GM19463 (cell line): Measurements from ENCODE around the gene STAT5B.
"Not testable (repeated sequence)": the region's sequence is repeated elsewhere in the genome, so short reads cannot be mapped to it uniquely, and the experiment has no call there.

Source experiments
- ATAC-seq: cut with Tn5 transposase; IDR thresholded peaks from one replicate; pipeline ENCODE4 v1.9.1; 2021; ENCODE audit warnings: mild to moderate bottlenecking, moderate library complexity; ENCODE audit not compliant: unreplicated experiment

Gene STAT5B

DNA sequence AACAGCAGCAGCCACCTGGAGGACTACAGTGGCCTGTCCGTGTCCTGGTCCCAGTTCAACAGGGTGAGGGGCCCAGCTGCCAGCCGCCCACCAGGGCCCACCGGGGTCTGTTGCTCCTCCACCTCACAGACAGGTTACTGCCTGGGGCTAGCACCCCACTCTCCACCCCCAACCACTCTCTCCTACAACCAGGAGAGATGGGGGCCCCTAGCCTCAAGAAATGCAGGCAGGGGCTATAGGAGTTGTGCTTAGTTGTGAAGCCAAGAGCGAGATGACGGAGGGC, 30.1 kb upstream of the STAT5B start:
- no peak for ATAC-seq

DNA sequence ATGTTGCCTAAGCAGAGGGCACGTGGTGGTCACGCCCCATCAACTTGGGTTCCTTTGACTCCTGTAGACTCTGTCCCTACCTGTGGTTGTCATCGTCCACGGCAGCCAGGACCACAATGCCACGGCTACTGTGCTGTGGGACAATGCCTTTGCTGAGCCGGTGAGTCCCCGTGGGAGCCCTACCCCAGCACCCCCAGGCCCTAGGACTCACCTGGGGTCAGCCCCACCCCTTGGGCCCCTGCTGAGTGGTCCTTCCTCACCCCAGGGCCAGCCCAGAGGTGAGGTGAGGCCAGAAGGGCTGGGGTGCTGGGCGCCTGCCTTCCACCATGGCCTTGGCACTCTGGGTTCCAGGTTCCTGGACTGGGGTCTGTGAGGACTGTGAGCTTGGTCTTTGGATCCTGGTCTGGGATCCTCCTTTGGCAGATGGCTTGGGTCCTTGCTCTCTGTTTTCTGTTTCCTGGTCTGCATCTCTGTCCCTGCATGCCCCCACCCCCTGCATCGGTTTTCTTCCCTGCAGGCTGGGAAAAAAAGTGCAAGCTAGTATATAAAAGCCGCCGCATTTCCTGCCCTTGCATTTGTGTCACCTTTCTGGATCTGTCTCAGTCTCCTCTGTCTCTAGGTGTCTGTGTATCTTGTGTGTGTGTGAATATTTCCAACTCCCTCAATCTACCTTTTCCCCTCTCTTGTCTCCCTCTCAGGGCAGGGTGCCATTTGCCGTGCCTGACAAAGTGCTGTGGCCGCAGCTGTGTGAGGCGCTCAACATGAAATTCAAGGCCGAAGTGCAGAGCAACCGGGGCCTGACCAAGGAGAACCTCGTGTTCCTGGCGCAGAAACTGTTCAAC, 29.6 kb upstream of the STAT5B start:
- ATAC-seq, result no peak

DNA sequence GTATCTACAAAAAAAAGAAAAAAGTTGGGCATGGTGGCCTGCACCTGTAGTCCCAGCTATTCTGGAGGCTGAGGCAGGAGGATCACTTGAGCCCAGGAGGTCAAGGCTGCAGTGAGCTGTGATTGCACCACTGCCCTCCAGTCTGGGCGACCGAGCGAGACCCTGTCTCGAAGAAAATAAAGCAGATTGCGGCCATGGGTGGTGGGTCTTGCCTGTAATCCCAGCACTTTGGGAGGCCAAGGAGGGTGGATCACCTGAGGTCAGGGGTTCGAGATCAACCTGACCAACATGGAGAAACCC, 28.8 kb upstream of the STAT5B start:
- ATAC-seq, result not testable (repeated sequence)

DNA sequence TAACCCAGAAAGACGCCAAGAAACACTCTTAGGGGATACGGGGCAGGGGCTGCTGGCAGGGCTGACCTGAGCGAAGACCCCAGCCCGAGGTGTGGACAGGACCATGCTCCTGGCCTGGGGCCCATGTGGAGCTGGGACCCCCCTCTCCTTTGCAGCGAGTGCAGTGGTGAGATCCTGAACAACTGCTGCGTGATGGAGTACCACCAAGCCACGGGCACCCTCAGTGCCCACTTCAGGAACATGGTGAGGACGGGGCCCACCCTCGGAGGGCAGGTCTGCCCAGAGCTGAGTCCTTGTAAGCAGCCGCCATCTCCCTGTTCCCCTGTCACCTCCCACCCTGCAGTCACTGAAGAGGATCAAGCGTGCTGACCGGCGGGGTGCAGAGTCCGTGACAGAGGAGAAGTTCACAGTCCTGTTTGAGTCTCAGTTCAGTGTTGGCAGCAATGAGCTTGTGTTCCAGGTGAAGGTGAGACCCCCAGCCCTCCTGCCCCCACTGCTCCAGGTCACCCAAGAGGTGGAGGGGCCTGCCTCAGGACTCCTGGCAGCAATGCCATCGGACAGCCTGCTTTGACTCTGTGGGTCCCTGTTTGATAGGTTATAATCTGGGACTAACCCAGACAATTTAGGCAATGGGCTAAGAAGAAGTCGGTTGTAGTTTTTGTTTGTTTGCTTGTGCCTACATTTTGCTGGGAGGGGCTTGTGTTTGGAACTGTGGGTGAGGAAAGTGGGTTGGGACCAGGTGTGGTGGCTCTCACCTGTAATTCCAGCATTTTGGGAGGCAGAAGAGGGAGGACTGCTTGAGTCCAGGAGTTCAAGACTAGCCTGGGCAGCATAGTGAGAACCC, 28.2 kb upstream of the STAT5B start:
- ATAC-seq, result no peak

DNA sequence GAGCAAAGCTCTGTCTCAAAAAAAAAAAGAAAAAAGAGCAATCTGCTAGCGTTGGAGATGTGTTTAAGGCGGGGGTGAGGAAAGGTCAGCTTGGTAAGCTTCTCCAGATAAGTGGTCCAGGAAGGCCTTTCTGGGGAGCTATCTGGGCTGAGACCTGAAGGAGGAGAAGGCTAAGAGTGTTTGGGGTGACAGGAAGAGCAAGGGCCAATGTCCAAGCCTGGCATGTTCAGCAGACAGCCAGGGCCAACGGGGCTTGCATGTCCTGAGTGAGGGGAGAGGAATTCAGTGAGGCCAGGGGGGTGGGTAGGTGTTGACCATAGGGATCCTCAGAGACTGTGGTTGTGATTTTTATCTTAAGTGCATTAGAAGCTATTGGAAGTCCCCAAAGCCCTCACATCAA, 27.5 kb upstream of the STAT5B start:
- ATAC-seq, result no peak

DNA sequence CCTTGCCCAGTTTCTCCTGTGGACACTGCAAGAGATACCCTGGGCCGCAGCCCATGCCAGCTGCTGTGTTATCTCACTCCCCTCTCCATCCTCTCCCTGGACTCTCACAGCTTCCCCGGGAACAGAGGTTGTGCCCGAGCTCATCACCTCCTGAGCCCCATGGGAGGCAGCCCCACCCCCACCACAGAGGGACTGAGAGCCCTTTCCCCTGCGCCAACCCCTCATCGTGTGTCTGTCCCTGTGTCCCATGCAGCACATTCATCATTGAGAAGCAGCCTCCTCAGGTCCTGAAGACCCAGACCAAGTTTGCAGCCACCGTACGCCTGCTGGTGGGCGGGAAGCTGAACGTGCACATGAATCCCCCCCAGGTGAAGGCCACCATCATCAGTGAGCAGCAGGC, 24.8 kb upstream of the STAT5B start:
- ATAC-seq, result no peak

DNA sequence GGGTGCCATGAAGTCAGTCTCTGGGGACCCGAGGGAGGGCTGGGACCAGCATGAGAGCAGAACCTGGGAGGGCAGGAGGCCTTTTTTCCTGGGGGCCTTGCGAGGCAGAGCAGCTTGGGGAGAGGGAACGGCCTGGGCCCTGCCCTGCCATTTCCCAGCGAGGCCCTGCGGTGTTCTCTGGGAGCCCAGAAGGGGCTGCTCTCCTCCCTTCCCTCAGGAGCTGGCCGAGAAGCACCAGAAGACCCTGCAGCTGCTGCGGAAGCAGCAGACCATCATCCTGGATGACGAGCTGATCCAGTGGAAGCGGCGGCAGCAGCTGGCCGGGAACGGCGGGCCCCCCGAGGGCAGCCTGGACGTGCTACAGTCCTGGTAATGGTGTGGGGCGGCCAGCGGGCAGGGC, 23.7 kb upstream of the STAT5B start:
- not testable (repeated sequence) for ATAC-seq

DNA sequence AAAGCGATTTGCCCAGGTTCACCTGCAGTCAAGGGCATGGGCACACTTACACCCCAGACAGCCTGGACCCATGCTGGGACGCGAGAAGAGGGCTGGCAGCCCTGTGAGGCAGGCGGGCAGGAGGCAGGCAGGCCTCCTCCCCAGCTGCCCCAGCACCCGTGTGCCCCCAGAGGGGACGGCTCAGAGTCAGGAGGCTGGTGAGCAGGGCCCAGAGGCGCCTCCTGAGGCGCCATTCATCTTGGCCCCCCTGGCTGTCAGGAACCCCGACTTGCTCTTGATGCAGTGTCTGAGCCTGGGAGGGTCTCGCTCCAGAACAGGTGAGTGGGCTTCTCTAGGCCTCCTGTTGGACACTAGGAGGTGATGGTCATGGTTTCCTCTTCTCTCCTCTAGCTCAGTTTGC, 23.2 kb upstream of the STAT5B start:
- not testable (repeated sequence) for ATAC-seq

DNA sequence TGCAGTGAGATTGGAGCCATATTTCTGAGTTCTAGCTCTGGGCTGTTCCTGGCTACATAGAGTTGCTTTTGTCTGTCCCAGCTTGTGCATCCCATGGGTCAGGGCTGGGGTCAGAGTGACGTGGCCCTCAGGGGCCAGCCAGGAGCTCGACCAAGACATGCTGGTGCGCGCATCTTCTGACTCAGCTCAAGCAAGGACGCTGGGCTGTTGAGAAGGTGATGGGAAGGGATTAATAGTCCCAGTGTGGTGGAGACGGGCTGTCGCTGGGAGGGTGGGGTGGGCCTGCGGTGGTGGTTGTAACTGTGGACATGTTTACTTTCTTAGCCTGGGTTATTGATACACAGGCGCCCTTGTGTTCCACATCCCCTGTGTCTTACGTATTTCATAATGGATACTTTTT, 21.6 kb upstream of the STAT5B start:
- not testable (repeated sequence) for ATAC-seq

DNA sequence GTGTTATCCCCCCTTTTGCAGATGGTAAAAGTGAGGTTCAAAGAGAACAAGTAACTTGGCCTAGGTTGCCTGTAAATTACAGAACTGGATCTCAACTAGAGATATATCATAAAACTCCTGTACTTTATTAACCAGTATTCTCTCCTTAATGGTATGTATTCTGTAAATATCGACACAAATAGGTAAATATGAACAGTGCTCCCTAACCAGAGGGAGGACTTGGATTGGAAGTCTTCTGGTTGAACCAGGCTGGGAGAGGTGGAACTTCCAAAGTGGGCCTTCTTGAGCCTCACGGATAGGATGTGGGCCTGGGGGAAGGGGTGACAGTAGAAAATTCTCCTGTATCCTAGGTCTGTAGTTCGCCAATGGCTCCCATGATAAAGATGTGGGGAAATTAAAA, 19.8 kb upstream of the STAT5B start:
- no peak for ATAC-seq

DNA sequence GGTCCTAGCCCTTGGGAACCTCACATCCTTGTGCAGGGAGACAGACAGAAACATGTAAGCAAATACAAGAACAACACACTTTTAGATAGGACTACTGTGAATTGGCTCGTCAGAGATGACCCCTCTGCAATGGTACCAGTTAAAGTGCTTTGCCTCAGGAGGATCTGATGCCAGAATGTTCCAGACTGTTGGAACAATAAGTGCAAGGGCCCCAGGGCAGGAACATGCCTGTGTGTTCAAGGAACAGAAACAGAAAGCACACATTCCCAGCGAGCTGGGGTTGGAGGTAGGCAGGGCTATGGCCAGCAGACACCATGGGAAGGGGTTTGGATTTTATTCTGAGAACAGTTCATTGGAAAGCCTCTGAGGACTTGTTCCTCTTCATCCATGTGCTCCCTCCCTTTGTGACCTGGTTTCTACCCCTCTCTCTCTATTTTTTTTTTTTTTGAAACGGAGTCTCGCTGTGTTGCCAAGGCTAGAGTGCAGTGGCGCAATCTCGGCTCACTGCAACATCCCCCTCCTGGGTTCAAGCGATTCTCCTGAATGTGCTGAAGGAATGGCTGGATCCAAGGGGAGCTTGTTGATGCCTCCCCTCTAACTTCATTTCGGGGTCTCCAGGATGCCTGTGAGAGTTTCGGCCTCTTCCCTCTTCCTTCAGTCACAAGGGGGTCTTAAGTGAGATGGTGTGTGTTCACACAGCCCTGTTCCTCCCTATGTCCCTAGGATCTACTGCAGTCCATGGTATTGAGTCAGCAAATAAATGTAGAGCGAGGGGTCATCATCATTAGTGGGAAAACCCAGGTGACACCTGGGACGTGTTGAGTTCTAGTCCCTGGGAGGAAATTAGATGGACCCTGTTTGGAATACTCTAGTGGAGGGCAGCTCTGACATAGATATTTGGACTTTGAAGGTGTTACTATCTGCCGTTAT, 18.5 kb upstream of the STAT5B start:
- ATAC-seq, result no peak

DNA sequence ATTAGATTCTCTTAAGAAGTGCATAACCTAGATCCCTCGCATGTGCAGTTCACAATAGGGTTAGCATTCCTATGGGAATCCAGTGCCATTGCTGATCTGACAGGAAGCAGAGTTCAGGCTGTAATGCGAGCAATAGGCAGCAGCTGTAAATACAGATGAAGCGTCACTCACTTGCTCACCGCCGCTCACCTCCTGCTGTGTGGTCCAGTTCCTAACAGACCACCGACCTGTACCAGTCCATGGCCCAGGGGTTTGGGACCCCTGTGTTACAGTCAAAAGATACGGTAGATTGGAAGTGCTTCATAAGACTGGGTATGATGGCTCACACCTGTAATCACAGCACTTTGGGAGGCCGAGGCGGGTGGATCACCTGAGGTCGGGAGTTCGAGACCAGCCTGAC, 14.9 kb upstream of the STAT5B start:
- ATAC-seq, result no peak

DNA sequence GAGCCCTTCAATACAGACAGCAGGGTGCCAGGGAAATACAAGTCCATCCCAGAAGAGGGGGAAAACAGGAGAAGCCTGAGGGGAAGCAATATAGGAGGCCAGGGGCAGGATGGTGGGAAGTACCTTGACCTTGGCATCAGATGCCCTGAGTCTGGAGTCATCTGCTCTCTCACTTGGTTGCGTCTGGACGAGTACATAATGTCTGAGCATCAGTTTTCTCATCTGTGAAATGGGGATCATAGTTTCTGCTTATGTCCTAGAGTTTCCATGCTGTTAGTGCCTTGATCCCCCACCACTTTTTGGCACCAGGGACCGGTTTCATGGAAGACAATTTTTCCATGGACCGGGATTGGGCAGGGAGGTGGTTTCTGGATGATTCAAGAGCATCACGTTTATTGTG, 14.4 kb upstream of the STAT5B start:
- ATAC-seq, result no peak

DNA sequence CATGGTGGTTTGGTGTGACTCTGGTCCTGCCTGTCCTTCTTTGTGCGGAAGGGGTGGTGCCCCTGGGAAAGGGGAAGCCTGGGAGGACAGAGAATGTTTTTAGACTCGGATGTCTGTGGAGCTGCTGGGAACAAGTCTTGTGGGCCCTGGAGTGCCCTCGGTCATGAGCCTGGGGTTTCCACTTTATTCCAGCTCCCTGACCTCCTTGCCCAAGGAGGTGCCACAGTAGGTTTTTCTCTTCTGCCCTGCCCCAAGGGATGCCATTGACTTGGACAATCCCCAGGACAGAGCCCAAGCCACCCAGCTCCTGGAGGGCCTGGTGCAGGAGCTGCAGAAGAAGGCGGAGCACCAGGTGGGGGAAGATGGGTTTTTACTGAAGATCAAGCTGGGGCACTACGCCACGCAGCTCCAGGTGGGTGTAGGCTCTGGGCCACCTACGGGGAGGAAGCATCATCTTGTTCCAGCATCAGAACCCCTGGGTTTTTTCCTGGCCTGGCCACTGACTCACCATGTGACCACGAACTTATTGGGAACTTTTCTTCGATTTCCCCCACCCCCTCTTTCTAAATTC, 13.5 kb upstream of the STAT5B start:
- no peak for ATAC-seq

DNA sequence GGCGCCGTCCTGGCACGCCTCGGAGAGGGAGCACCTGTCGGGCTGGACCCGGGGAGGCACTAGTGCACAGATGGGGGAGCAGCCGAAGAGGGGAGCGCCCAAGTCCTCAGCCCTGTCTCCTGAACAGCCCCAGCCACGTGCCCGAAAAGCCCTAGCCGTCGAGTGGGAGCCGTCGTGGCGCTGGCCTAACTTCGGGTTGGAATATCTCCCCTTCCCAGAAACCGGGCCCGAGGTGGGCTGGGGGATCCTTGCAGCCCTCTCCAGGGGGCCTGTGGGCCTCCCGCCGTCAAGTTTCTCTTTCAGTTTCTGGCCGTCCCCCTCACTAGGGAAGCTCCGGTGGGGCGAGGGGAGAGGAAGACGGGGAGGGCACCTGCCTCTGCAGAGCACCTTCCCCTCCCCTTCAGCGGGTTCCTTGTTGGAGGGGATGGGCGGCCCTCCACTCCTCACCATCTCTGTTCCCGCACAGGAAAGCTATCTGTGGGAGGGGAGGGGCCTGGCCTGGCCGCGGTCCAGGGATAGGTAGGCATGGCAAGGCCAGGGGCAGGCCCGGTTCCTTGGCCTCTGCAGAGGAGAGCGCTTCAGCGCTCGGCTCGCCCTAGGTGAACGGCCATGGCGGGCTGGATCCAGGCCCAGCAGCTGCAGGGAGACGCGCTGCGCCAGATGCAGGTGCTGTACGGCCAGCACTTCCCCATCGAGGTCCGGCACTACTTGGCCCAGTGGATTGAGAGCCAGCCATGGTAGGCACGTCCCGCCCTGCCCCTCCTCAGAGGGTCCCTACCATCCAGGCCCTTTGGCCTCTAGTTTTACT, 12.8 kb upstream of the STAT5B start:
- no peak for ATAC-seq

DNA sequence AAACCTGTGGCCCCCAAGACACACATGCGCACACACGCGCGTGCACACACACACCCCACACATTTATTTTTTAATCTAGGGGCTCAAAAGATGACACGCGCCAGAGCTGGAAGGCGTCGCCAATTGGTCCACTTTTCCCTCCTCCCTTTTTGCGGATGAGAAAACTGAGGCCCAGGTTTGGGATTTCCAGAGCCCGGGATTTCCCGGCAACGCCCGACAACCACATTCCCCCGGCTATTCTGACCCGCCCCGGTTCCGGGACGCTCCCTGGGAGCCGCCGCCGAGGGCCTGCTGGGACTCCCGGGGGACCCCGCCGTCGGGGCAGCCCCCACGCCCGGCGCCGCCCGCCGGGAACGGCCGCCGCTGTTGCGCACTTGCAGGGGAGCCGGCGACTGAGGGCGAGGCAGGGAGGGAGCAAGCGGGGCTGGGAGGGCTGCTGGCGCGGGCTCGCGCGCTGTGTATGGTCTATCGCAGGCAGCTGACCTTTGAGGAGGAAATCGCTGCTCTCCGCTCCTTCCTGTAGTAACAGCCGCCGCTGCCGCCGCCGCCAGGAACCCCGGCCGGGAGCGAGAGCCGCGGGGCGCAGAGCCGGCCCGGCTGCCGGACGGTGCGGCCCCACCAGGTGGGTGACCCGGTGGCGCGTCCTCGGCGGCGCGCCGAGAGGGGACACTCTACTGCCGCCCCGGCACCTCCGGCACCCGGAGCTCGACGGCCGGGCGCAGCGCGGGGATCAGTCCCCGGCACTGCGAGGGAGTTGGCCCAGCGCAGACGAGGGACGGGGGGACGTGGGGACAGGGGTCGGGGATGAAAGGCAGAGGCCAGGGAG, 12.0 kb upstream of the STAT5B start, which contains the start of gene STAT5A:
TSS of gene STAT5A (plus strand) at position 522 of the 826 bp plus-strand sequence. CDS start 914 bp downstream, outside the sequence.
- peak; percentile 57 for ATAC-seq

DNA sequence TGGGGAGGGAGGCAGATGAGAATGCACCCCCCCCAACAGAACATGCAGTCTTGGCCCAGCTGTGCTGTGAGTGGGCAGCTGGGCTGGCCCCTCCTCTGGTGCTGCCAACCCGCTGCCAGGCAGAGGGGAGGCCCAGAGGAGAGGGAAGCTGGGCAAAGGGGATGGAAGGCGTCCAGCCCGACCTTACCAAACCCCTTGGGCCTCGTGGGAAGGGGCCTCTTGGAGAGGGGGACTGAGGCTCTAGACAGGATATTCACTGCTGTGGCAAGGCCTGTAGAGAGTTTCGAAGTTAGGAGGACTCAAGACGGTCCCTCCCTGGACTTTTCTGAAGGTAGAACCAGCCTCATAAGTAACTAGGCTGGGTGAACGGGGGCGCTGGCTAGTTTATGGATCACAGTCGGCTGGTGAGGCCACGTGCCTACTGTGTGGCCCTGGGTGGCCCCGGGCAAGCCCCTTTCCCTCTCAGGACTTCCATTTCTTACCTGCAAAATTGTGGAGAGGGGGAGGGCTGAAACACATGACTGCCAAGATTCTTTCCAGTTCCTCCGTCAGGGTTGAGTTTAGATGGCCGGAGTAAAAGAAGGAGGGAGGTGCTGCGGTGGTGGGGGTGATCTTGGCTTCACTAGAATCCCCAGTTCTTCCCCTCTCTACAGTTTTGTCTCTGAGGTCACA, 11.2 kb upstream of the STAT5B start:
- peak; percentile 26 for ATAC-seq

DNA sequence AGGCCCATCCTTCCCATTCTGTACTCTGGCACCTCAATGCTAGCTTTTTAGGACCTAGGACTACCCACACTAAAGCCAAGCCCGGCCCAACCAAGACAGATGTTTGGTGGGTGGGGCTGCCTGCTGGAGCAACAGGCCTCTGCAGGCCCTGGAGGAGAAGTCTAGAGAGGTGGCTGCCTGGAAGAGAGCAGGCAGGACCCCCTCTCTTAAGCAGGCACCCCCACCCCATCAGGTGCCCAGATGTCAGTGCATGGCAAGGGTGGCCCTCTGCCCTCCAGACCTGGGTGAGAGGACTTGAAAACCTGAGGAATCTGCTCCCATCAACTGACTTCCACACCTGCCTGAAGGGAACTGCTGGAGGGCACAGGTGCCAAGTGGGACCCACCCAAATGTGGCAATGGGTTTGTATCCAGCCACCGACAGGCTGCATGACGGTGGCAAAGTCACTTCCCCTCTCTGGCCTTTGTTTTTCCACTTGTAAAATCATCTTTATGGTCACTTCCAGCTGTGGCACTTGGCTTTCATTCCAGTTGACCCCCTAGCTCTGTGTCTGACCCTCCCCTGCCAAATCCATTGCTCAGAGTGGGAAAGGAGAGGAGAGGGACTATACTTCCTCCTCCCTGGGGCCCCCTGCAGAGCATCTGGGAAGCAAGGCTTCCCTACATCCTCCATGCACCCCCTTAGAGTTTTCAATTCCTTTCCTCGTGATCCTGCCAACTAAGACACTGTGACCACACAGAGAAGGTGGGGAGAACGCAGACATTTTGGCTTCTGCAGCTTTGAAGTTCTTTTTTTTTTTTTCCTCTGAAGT, 10.4 kb upstream of the STAT5B start:
- no peak for ATAC-seq
